GM21515 (cell line): ENCODE data around the gene ATL3.
"Not testable (repeated sequence)": the region's sequence is repeated elsewhere in the genome, so short reads cannot be mapped to it uniquely, and the experiment has no call there.

Experiments
- ATAC-seq: cut with Tn5 transposase; IDR thresholded peaks from one replicate; pipeline ENCODE4 v1.9.1; 2021; ENCODE audit not compliant: unreplicated experiment

ATL3 gene

GRCh38 chr11:63671322-63672155 lies at the start of gene ATL3:
TSS of gene ATL3 (minus strand) at chr11:63671376. CDS start at chr11:63671335, 41 bp downstream.
- peak; percentile 86 for ATAC-seq

- no peak for ATAC-seq
Measured at GRCh38 chr11:63720611-63721010, 49.4 kb upstream of the ATL3 start.

GRCh38 chr11:63719987-63720386 lies 48.8 kb upstream of the ATL3 start:
- ATAC-seq, result no peak

- ATAC-seq, result no peak
Measured at GRCh38 chr11:63719001-63719400, 47.8 kb upstream of the ATL3 start.

GRCh38 chr11:63716046-63716445 lies 44.9 kb upstream of the ATL3 start:
- ATAC-seq, result no peak

GRCh38 chr11:63713766-63714165 lies 42.6 kb upstream of the ATL3 start:
- no peak for ATAC-seq

- no peak for ATAC-seq
Measured at GRCh38 chr11:63711838-63712237, 40.7 kb upstream of the ATL3 start.

- ATAC-seq, result no peak
Measured at GRCh38 chr11:63710476-63711217, 39.5 kb upstream of the ATL3 start.

- no peak for ATAC-seq
Measured at GRCh38 chr11:63709336-63709884, 38.2 kb upstream of the ATL3 start.

GRCh38 chr11:63708764-63709163 lies 37.6 kb upstream of the ATL3 start:
- no peak for ATAC-seq

- no peak for ATAC-seq
Measured at GRCh38 chr11:63705526-63705925, 34.4 kb upstream of the ATL3 start.

- no peak for ATAC-seq
Measured at GRCh38 chr11:63699896-63700295, 28.7 kb upstream of the ATL3 start.

GRCh38 chr11:63698976-63699733 lies 28.0 kb upstream of the ATL3 start:
- no peak for ATAC-seq

GRCh38 chr11:63694596-63694995 lies 23.4 kb upstream of the ATL3 start:
- no peak for ATAC-seq

- no peak for ATAC-seq
Measured at GRCh38 chr11:63687845-63688244, 16.7 kb upstream of the ATL3 start.

- ATAC-seq, result no peak
Measured at GRCh38 chr11:63686926-63687325, 15.8 kb upstream of the ATL3 start.

GRCh38 chr11:63685158-63685721 lies 14.1 kb upstream of the ATL3 start:
- not testable (repeated sequence) for ATAC-seq

- no peak for ATAC-seq
Measured at GRCh38 chr11:63683133-63683991, 12.2 kb upstream of the ATL3 start.

- peak; percentile 2 for ATAC-seq
Measured at GRCh38 chr11:63682066-63683021, 11.2 kb upstream of the ATL3 start.
